Activated T-helper 1 cell treated with anti-CD3 and anti-CD28 coated beads, Interleukin-12 subunit alpha, Interleukin-12 subunit beta, Interleukin-2, Interleukin-4 antibody, amounts not matched to agents 30 ng/mL and 10 ng/mL and 1 ng/mL, durations not matched to agents 14 hours and 24 hours and 36 hours (primary cell): ENCODE data around the gene MAG. TPM values are rescaled to one million over a fixed set of nuclear protein-coding genes. Genes with fewer than 3 reads are reported as not detected.

Source experiments
- DNase-seq: peaks from one replicate; pipeline ENCODE4 v3.0.0; 2021; ENCODE audit warnings: low spot score
- H3K27ac Mint-ChIP-seq: one replicate; pipeline ENCODE4 v1.8.0; 2021; ENCODE audit warnings: mild to moderate bottlenecking, mixed read lengths
- H3K27me3 Mint-ChIP-seq: one replicate; pipeline ENCODE4 v1.8.0; 2022; ENCODE audit warnings: mild to moderate bottlenecking, moderate library complexity, mixed read lengths; ENCODE audit not compliant: insufficient read depth
- H3K36me3 Mint-ChIP-seq: one replicate; pipeline ENCODE4 v1.8.0; 2021; ENCODE audit warnings: low read depth, mixed read lengths
- H3K4me1 Mint-ChIP-seq: one replicate; pipeline ENCODE4 v1.8.0; 2021; ENCODE audit warnings: low read depth, mixed read lengths
- H3K4me3 Mint-ChIP-seq: one replicate; pipeline ENCODE4 v1.8.0; 2021; ENCODE audit warnings: mild to moderate bottlenecking, moderate library complexity, mixed read lengths
- H3K9me3 Mint-ChIP-seq: one replicate; pipeline ENCODE4 v1.8.0; 2021; ENCODE audit warnings: mixed read lengths
- intact Hi-C: fragments of 100-400 bp; cut with micrococcal nuclease; formaldehyde crosslinking; loops from one replicate; pipeline ENCODE4 v1.15.1; 2024
- total RNA-seq: library from RNA; stranded (reverse); gene quantifications from 2 replicates; pipeline ENCODE4 v1.2.3, GENCODE V29; 2022

MAG gene
- total RNA-seq, 1 donor from 2014 or later, result not detected

DNA sequence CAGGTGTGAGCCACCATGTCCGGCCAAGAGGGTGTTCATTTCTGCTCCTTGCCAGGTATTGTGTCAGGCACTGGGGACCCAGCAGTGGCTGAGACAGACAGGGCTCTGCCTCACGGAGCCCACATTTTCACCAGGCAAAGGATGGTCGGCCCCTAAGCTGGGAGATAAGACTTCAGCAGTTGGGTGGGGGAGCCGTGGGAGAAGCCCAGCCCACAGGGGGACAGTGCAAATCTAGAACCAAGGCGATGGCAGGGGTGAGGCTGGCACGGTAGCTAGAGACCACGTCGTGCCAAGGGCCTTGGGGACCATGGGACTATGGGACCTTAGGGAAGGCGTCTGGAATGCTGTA is 34.9 kb upstream of the MAG start:
- Mint-ChIP-seq H3K9me3 (no peaks in the 10 kb centered on the region), H3K4me1 (no peaks in the 10 kb centered on the region), H3K27ac (no peak overlapping the region), H3K36me3 (no peaks in the 10 kb centered on the region), H3K4me3 (no peak overlapping the region), H3K27me3 (no peaks in the 10 kb centered on the region)
- no peak for DNase-seq
- intact Hi-C loops, result no loop called here

DNA sequence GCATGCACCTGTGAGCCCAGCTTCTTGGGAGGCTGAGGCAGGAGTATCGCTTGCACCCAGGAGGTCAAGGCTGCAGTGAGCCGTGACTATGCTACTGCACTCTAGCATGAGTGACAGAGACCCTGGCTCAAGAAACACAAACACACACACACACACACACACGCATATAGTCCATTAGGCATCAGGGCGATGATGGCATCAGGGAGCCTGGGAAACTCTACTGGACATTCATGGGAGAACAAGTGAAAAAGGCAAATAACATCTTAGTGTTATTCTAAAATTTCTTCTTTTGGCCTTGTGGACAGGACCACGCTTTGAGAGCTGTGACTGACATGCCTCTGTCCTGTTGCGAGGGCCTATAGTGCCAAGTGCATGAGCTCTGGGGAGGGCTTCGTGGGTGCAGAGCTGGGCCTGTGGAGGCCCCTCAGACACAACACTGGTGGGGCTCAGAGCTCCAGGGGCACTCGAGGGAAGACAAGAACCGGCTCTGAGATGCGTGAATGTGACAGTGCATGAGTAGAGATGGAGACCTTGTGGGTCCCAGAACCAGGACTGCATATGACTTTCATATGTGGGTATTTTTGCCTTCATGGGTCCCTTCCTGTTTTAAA is 31.2 kb upstream of the MAG start:
- no peak overlapping the region for H3K4me3 Mint-ChIP-seq
- no peaks in the 10 kb centered on the region for H3K9me3 Mint-ChIP-seq
- peaks cover 3% of the 10 kb centered on the region for H3K36me3 Mint-ChIP-seq
- peaks cover 3% of the 10 kb centered on the region for H3K4me1 Mint-ChIP-seq
- H3K27ac Mint-ChIP-seq, result no peak overlapping the region
- intact Hi-C loops, result loop anchor here (10.0 kb wide), 1 partner anchor 204 kb away; no protein-coding TSS in a partner anchor
- DNase-seq, result no peak
- H3K27me3 Mint-ChIP-seq, result no peaks in the 10 kb centered on the region

DNA sequence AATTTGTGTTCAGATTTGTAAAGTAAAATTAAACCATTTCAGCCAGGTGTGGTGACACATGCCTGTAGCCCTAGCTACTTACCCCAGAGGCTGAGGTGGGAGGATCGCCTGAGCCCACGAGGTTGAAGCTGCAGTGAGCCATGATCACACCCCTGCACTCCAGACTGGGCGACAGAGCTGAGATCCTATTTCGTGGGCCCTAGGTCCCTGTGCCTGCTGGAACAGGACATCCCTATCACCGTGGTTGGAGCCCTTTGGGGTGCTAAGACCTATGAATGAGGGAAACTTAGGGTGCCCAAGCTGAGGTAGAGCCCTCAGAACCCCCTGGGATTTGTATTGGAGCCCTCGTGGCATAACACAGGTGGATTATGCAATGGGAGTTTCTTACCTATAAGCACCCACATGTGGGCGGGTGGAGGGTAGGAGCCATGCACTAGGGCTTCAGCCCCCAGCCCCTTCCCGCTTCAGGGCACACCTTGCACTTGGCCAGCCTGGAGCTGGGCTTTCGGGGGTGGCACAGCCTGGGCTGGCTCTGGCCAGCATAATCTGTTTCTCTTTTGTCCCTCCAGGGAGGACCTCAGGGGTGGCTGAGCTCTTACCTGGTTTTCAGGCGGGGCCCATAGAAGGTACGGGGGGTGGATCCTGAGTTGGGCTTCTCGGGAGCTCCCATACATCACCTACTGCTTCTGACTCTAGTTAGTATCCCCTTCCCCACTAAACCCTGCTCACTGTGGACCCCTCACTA is 30.4 kb upstream of the MAG start:
- H3K4me1 Mint-ChIP-seq, result peaks cover 10% of the 10 kb centered on the region
- no peak overlapping the region for H3K4me3 Mint-ChIP-seq
- H3K27ac Mint-ChIP-seq, result no peak overlapping the region
- no peak for DNase-seq
- H3K36me3 Mint-ChIP-seq, result peaks cover 3% of the 10 kb centered on the region
- H3K27me3 Mint-ChIP-seq, result no peaks in the 10 kb centered on the region
- intact Hi-C loops, result loop anchor here (10.0 kb wide), 1 partner anchor 203 kb away; no protein-coding TSS in a partner anchor
- H3K9me3 Mint-ChIP-seq, result no peaks in the 10 kb centered on the region

DNA sequence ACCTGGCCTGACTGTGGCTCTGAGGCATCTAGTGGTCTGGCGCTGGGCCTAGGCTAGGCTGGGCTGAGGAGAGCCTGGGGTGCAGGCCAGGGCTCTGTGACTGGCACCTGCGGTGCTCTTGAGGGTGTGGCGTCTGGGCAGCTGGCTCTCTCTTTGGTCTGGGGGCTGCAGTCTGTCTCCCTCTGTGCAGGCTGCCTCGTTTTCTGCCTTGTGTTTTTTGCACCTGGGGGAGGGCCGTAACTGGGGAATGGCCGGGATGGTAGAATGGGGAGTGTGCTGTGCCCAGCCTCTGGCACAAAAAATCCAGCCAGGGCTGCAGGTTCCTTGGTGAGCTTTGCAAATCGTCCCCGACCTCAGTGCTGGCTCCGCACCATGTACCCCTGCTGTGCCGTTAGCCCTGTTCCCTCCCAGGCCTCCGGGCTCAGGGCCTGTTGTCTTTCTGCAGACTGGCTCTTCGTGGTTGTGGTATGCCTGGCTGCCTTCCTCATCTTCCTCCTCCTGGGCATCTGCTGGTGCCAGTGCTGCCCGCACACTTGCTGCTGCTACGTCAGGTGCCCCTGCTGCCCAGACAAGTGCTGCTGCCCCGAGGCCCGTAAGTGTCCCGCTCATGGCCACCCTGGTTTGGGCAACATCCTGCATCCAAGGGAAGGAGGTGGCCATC is 29.7 kb upstream of the MAG start:
- Mint-ChIP-seq H3K36me3 (peaks cover 3% of the 10 kb centered on the region), H3K27me3 (no peaks in the 10 kb centered on the region), H3K4me1 (peaks cover 12% of the 10 kb centered on the region), H3K4me3 (no peak overlapping the region), H3K27ac (no peak overlapping the region), H3K9me3 (no peaks in the 10 kb centered on the region)
- no peak for DNase-seq
- intact Hi-C loops, result loop anchor here (10.0 kb wide), 1 partner anchor 203 kb away; no protein-coding TSS in a partner anchor

DNA sequence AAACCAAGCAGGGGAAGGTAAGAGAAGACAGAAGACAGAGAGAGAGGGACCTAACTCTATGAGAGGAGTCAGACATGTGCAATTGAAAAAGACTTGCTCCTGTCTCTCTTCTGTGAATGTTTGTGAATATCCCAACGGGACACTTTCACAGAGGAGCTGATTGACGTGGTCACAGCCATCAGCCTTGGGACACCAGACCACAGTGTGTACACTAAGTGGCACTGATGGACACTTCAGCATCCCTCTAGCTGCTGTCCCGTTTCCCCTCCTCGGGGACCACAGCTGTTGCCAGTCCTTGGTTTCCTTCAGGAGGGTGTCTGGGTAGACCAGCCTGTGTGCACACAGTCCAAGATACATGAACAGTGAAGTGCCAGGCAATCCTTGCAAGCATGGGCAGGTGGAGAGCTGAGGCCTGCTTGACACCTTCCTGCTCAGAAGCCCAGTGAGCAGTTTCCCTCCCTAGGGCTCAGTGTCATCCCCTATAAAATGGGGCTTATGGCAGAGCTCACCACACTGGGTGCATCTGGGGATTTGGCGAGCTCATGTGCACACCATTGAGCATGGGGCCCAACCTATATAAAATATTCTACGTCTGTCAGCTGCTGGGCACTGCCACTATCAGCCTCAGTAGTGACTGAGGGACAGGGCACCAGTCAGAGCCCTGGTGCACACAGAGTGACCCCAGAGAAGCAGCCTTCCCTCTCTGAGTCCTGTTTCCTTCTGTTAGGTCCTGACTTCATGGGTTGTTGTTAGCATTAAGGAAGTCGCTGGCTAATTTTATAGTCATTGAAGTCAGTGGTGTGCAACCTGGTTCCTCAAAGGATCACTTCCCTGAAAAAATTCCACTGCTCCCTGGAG is 27.5 kb upstream of the MAG start:
- peaks cover 3% of the 10 kb centered on the region for H3K36me3 Mint-ChIP-seq
- no peak overlapping the region for H3K27ac Mint-ChIP-seq
- H3K4me3 Mint-ChIP-seq, result peak overlapping the region; percentile 30
- H3K27me3 Mint-ChIP-seq, result no peaks in the 10 kb centered on the region
- intact Hi-C loops, result loop anchor here (5.0 to 10.0 kb wide), 3 partner anchors 52 to 283 kb away; partner anchors contain the start of gene TMEM147
- no peak for DNase-seq
- H3K4me1 Mint-ChIP-seq, result peaks cover 12% of the 10 kb centered on the region
- H3K9me3 Mint-ChIP-seq, result no peaks in the 10 kb centered on the region

DNA sequence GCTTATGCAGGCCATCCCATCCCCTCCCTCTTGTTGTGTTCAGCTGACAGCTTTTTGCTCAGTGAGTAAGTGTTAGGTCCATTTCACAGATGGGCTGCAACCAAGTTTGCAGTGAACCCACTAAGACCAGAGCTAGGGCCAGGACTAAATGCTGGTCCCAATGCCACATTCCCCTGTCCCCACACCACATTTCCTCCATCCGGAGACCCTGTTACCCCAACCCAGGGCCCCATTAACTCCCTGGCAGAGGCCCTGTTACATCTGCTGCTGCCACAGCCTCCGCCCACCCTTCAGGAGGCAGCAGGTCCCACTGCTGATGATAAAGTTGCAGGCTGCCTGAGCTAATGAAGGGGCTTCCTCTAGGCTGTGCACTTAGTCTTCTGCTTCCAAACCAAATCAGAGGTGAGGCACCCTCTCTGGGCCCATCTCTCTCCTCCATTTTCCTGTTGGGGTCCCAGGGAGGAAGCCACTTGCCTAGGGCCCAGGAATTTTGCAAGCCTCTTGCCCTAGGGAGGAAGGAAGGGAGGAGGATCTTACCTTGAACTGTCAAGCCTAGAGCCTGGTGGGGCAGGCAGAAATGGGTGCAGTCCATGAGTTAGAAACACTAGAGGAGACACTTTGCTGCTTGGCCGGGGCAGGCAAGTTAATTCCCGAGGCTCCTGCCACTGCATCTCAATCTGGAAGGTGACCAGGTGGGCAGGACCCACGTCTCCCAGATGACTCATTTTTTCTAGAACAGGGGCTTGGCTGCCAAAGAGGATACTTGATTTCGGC is 26.6 kb upstream of the MAG start:
- peak overlapping the region; percentile 82 for H3K4me3 Mint-ChIP-seq
- peaks cover 3% of the 10 kb centered on the region for H3K36me3 Mint-ChIP-seq
- H3K27me3 Mint-ChIP-seq, result no peaks in the 10 kb centered on the region
- H3K4me1 Mint-ChIP-seq, result peaks cover 12% of the 10 kb centered on the region
- intact Hi-C loops, result loop anchor here (5.0 to 10.0 kb wide), 3 partner anchors 53 to 282 kb away; partner anchors contain the start of gene TMEM147
- peak overlapping the region; percentile 24 for H3K27ac Mint-ChIP-seq
- no peak for DNase-seq
- H3K9me3 Mint-ChIP-seq, result no peaks in the 10 kb centered on the region

DNA sequence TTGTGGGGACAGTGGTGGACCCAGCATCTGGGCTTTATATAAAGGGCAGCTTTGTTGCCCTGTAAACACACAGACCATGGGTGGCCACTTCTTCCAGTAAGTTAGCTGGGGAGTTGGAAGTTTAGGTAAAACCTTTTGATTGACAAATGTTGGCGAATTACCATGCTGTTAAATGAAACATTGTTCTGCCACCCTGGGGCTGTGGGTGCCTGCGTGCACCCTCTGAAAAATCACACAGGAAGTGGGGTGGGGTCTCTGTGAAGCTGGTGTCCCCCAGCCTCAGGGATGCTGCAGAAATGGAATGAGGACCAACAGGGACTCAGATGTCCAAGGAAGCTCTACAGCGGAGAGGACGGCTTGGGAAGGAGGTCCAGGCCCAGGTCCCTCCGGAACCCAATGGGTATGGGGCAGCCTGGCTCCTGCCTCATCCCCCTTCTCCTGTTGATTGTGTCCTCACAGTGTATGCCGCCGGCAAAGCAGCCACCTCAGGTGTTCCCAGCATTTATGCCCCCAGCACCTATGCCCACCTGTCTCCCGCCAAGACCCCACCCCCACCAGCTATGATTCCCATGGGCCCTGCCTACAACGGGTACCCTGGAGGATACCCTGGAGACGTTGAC is 26.0 kb upstream of the MAG start:
- H3K27me3 Mint-ChIP-seq, result no peaks in the 10 kb centered on the region
- peak overlapping the region; percentile 82 for H3K4me3 Mint-ChIP-seq
- H3K27ac Mint-ChIP-seq, result peak overlapping the region; percentile 82
- H3K36me3 Mint-ChIP-seq, result peaks cover 10% of the 10 kb centered on the region
- H3K9me3 Mint-ChIP-seq, result no peaks in the 10 kb centered on the region
- no peak for DNase-seq
- peaks cover 12% of the 10 kb centered on the region for H3K4me1 Mint-ChIP-seq
- intact Hi-C loops, result loop anchor here (2.0 to 10.0 kb wide), 4 partner anchors 54 to 281 kb away; partner anchors contain the start of gene TMEM147

DNA sequence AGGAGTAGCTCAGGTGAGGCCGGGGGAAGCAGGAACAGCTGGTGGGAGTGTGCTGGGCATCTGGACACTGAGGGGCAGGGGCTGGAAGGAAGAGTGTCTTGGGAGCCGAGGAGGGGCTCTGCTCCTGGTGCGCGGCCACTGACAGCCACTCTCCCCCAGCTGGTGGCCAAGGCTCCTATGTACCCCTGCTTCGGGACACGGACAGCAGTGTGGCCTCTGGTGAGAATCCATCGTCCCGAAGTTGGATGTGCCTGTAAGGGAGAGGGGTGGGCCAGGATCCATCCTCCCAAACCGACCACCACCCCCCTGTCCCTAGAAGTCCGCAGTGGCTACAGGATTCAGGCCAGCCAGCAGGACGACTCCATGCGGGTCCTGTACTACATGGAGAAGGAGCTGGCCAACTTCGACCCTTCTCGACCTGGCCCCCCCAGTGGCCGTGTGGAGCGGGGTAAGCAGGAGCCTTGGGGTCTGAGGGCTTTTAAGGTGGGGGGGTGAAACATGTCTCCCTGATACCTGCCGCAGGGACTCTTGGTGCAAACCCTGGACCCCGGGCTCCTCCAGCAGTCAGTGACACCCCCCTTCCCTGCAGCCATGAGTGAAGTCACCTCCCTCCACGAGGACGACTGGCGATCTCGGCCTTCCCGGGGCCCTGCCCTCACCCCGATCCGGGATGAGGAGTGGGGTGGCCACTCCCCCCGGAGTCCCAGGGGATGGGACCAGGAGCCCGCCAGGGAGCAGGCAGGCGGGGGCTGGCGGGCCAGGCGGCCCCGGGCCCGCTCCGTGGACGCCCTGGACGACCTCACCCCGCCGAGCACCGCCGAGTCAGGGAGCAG is 25.2 kb upstream of the MAG start:
- peak overlapping the region; percentile 93 for H3K4me3 Mint-ChIP-seq
- peaks cover 17% of the 10 kb centered on the region for H3K36me3 Mint-ChIP-seq

DNA sequence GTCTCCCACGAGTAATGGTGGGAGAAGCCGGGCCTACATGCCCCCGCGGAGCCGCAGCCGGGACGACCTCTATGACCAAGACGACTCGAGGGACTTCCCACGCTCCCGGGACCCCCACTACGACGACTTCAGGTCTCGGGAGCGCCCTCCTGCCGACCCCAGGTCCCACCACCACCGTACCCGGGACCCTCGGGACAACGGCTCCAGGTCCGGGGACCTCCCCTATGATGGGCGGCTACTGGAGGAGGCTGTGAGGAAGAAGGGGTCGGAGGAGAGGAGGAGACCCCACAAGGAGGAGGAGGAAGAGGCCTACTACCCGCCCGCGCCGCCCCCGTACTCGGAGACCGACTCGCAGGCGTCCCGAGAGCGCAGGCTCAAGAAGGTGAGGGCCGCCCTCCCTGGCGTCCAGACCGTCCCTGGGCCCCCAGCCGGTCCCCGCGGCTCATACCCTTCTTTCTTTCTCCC is 24.6 kb upstream of the MAG start:
- peaks cover 24% of the 10 kb centered on the region for H3K36me3 Mint-ChIP-seq
- H3K4me1 Mint-ChIP-seq, result peaks cover 17% of the 10 kb centered on the region
- peak; percentile 35 for DNase-seq
- no peaks in the 10 kb centered on the region for H3K27me3 Mint-ChIP-seq
- peak overlapping the region; percentile 93 for H3K4me3 Mint-ChIP-seq
- intact Hi-C loops, result loop anchor here (2.0 to 10.0 kb wide), 4 partner anchors 55 to 280 kb away; partner anchors contain the start of gene TMEM147
- peak overlapping the region; percentile 94 for H3K27ac Mint-ChIP-seq
- no peaks in the 10 kb centered on the region for H3K9me3 Mint-ChIP-seq

More for the DNA sequence above, 25.2 kb upstream of the MAG start:
- intact Hi-C loops, result loop anchor here (2.0 to 10.0 kb wide), 4 partner anchors 54 to 281 kb away; partner anchors contain the start of gene TMEM147
- H3K9me3 Mint-ChIP-seq, result no peaks in the 10 kb centered on the region
- no peaks in the 10 kb centered on the region for H3K27me3 Mint-ChIP-seq
- peaks cover 12% of the 10 kb centered on the region for H3K4me1 Mint-ChIP-seq
- peak overlapping the region; percentile 82 for H3K27ac Mint-ChIP-seq
- no peak for DNase-seq

DNA sequence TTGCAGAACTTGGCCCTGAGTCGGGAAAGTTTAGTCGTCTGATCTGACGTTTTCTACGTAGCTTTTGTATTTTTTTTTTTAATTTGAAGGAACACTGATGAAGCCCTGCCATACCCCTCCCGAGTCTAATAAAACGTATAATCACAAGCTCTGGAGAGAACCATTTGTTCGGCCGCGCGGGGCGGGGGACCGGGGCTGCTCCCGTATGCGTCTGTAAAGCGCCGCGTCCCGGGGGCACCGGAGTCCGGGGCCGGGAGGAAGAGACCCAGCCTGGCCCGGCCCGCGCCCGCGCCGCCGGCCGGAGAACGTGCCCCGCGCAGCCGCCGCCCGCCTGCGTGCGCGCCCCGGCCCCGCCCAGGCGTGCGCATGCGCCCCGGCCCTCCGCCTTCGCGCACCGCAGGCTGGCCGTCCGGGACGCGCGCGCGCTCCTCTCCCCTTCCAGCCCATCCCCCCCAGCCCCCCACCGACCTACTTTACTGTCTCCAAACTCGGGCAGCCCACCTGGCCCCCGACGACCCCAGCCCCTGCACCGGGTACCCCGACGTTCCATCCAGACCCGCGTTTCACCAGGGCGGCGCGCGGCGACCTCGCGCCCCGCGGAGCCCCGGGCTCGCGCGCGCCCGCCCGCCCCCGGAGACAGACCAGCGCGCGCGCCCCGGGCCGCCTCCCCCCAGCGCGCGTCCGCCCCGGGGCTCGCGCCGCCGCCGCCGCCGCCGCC is 24.0 kb upstream of the MAG start:
- H3K4me3 Mint-ChIP-seq, result peak overlapping the region; percentile 93
- peaks cover 17% of the 10 kb centered on the region for H3K4me1 Mint-ChIP-seq
- H3K9me3 Mint-ChIP-seq, result no peaks in the 10 kb centered on the region
- peaks cover 26% of the 10 kb centered on the region for H3K36me3 Mint-ChIP-seq
- H3K27ac Mint-ChIP-seq, result peak overlapping the region; percentile 94
- no peaks in the 10 kb centered on the region for H3K27me3 Mint-ChIP-seq
- peak; percentile 78 for DNase-seq
- intact Hi-C loops, result loop anchor here (1.0 to 10.0 kb wide), 6 partner anchors 20 to 360 kb away; partner anchors contain the start of gene TMEM147
